ENCODE data around the gene CREBL2. TPM values are rescaled to one million over a fixed set of nuclear protein-coding genes. Genes with fewer than 3 reads are reported as not detected.

CREBL2 gene
- total RNA-seq (ENCODE audit: unreplicated experiment) = 31.9 TPM
- long read RNA-seq, transcript CREBL2-201 (4 exons, 3,754 nt) = major isoform, 14 of 14 reads
- long read RNA-seq, partial matches to known transcripts = 0 of 14 reads
- long read RNA-seq, other reads (novel, unspliced or antisense) = 0 of 14 reads

- H3K4me3 Mint-ChIP-seq (ENCODE audit: unreplicated experiment) = peak within 1 kb of the TSS; percentile 88
- peaks cover 22% of the 10 kb centered on the region for H3K4me1 Mint-ChIP-seq (ENCODE audit: low read depth, unreplicated experiment)
- H3K27ac Mint-ChIP-seq (ENCODE audit: unreplicated experiment) = peak within 1 kb of the TSS; percentile 94
- H3K9me3 Mint-ChIP-seq (ENCODE audit: unreplicated experiment) = peaks cover 10% of the 10 kb centered on the region
- peaks cover 6% of the 10 kb centered on the region for H3K27me3 Mint-ChIP-seq (ENCODE audit: unreplicated experiment)
- H3K36me3 Mint-ChIP-seq (ENCODE audit: unreplicated experiment) = no peaks in the 10 kb centered on the region
- DNase-seq = peak; percentile 88
- no peak for TF ChIP-seq CTCF (IDR thresholded peaks at IDR 0.05; ENCODE audit: partially characterized antibody, unreplicated experiment)
These were observed at the start of gene CREBL2 for GRCh38 chr12:12611512-12612306. TSS of gene CREBL2 (plus strand) at chr12:12611876. CDS start at chr12:12612173, 297 bp downstream.

- peaks cover 5% of the 10 kb centered on the region for H3K36me3 Mint-ChIP-seq (ENCODE audit: unreplicated experiment)
- H3K4me1 Mint-ChIP-seq (ENCODE audit: low read depth, unreplicated experiment) = peaks cover 22% of the 10 kb centered on the region
- H3K27ac Mint-ChIP-seq (ENCODE audit: unreplicated experiment) = peak overlapping the region; percentile 93
- no peak for DNase-seq
- H3K4me3 Mint-ChIP-seq (ENCODE audit: unreplicated experiment) = peak overlapping the region; percentile 87
- peaks cover 13% of the 10 kb centered on the region for H3K9me3 Mint-ChIP-seq (ENCODE audit: unreplicated experiment)
- no peak for TF ChIP-seq CTCF (IDR thresholded peaks at IDR 0.05; ENCODE audit: partially characterized antibody, unreplicated experiment)
- peaks cover 8% of the 10 kb centered on the region for H3K27me3 Mint-ChIP-seq (ENCODE audit: unreplicated experiment)
These were observed 49.6 kb upstream of the CREBL2 start for GRCh38 chr12:12562016-12562483.

- peaks cover 8% of the 10 kb centered on the region for H3K27me3 Mint-ChIP-seq (ENCODE audit: unreplicated experiment)
- H3K4me1 Mint-ChIP-seq (ENCODE audit: low read depth, unreplicated experiment) = peaks cover 20% of the 10 kb centered on the region
- H3K27ac Mint-ChIP-seq (ENCODE audit: unreplicated experiment) = peak within 1 kb of the TSS; percentile 96
- peak; percentile 93 for DNase-seq
- H3K36me3 Mint-ChIP-seq (ENCODE audit: unreplicated experiment) = peaks cover 5% of the 10 kb centered on the region
- H3K9me3 Mint-ChIP-seq (ENCODE audit: unreplicated experiment) = peaks cover 15% of the 10 kb centered on the region
- TF ChIP-seq CTCF (IDR thresholded peaks at IDR 0.05; ENCODE audit: partially characterized antibody, unreplicated experiment) = no peak
- H3K4me3 Mint-ChIP-seq (ENCODE audit: unreplicated experiment) = peak within 1 kb of the TSS; percentile 87
These were observed 49.0 kb upstream of the CREBL2 start, which contains the start of gene DUSP16 for GRCh38 chr12:12562585-12563261. TSS of gene DUSP16 (minus strand) at chr12:12562863. CDS start at chr12:12521098, 41,765 bp downstream.

GRCh38 chr12:12563290-12563928 is 48.3 kb upstream of the CREBL2 start:
- H3K9me3 Mint-ChIP-seq (ENCODE audit: unreplicated experiment) = peaks cover 15% of the 10 kb centered on the region
- H3K4me1 Mint-ChIP-seq (ENCODE audit: low read depth, unreplicated experiment) = peaks cover 16% of the 10 kb centered on the region
- no peak for TF ChIP-seq CTCF (IDR thresholded peaks at IDR 0.05; ENCODE audit: partially characterized antibody, unreplicated experiment)
- DNase-seq = no peak
- H3K27ac Mint-ChIP-seq (ENCODE audit: unreplicated experiment) = peak overlapping the region; percentile 96
- peaks cover 8% of the 10 kb centered on the region for H3K27me3 Mint-ChIP-seq (ENCODE audit: unreplicated experiment)
- peaks cover 5% of the 10 kb centered on the region for H3K36me3 Mint-ChIP-seq (ENCODE audit: unreplicated experiment)
- peak overlapping the region; percentile 87 for H3K4me3 Mint-ChIP-seq (ENCODE audit: unreplicated experiment)

Measured in glutamatergic neuron (in vitro differentiated cells).